Limb (tissue), 2 donors: ENCODE data around the gene UPK3BL2.
"Not testable (repeated sequence)": the region's sequence is repeated elsewhere in the genome, so short reads cannot be mapped to it uniquely, and the experiment has no call there.

Experiments used
- DNase-seq, 2 donors: peaks; one replicate each; pipeline ENCODE4 v3.0.0-alpha.2; 2016; ENCODE audit errors: extremely low spot score in 2 of 2

UPK3BL2 gene

GRCh38 chr7:102543596-102543995 lies at the start of gene UPK3BL2:
UPK3BL2 (minus strand) TSS chr7:102543696; CDS start chr7:102543636, 60 bp downstream.
- DNase-seq: not testable (repeated sequence)

- DNase-seq: not testable (repeated sequence)
These were observed 49.1 kb upstream of the UPK3BL2 start for GRCh38 chr7:102592477-102593019.

GRCh38 chr7:102589857-102590256 lies 46.4 kb upstream of the UPK3BL2 start:
- DNase-seq: not testable (repeated sequence)

GRCh38 chr7:102583495-102583894 lies 40.0 kb upstream of the UPK3BL2 start:
- DNase-seq: not testable (repeated sequence)

GRCh38 chr7:102581722-102582121 lies 38.2 kb upstream of the UPK3BL2 start:
- DNase-seq: not testable (repeated sequence)

- DNase-seq: not testable (repeated sequence)
These were observed 35.0 kb upstream of the UPK3BL2 start for GRCh38 chr7:102578486-102578885.

GRCh38 chr7:102577315-102578240 lies 34.1 kb upstream of the UPK3BL2 start:
- DNase-seq: peak in 1 of 2 donors; percentile 7

- not testable (repeated sequence) for DNase-seq
These were observed 32.9 kb upstream of the UPK3BL2 start for GRCh38 chr7:102576363-102576762.

GRCh38 chr7:102574607-102575006 lies 31.1 kb upstream of the UPK3BL2 start:
- DNase-seq: not testable (repeated sequence)

GRCh38 chr7:102572261-102573239 lies 29.1 kb upstream of the UPK3BL2 start, which contains the start of gene POLR2J3:
POLR2J3 (minus strand) TSS chr7:102572583; CDS start chr7:102572521, 62 bp downstream.
- peak; percentile 33 to 100 for DNase-seq

GRCh38 chr7:102568620-102569019 lies 25.1 kb upstream of the UPK3BL2 start:
- DNase-seq: peak in 1 of 2 donors; percentile 16

GRCh38 chr7:102550808-102551422 lies 7.4 kb upstream of the UPK3BL2 start, which contains the start of gene SPDYE2:
SPDYE2 (plus strand) TSS chr7:102551226; CDS start chr7:102553256, 2,030 bp downstream.
- not testable (repeated sequence) for DNase-seq

GRCh38 chr7:102546353-102546752 lies 2.9 kb upstream of the UPK3BL2 start:
- DNase-seq: not testable (repeated sequence)

- DNase-seq: not testable (repeated sequence)
These were observed 1.8 kb upstream of the UPK3BL2 start for GRCh38 chr7:102545288-102545687.

- not testable (repeated sequence) for DNase-seq
These were observed 876 bp upstream of the UPK3BL2 start for GRCh38 chr7:102544372-102544771.

GRCh38 chr7:102542771-102543170 lies 725 bp downstream of the UPK3BL2 start:
- not testable (repeated sequence) for DNase-seq

- DNase-seq: not testable (repeated sequence)
These were observed 1.4 kb downstream of the UPK3BL2 start for GRCh38 chr7:102542083-102542482.

- DNase-seq: not testable (repeated sequence)
These were observed 2.9 kb downstream of the UPK3BL2 start for GRCh38 chr7:102540604-102541003.

GRCh38 chr7:102535062-102535615 lies 8.4 kb downstream of the UPK3BL2 start:
- peak in 1 of 2 donors; percentile 9 for DNase-seq

GRCh38 chr7:102532127-102532526 lies 11.4 kb downstream of the UPK3BL2 start:
- not testable (repeated sequence) for DNase-seq
